HG03432 (cell line): Measurements from ENCODE around the gene MSH4.
"Not testable (repeated sequence)": the region's sequence is repeated elsewhere in the genome, so short reads cannot be mapped to it uniquely, and the experiment has no call there.

Experiments used
- ATAC-seq: cut with Tn5 transposase; IDR thresholded peaks from one replicate; pipeline ENCODE4 v1.9.1; 2021; ENCODE audit warnings: mild to moderate bottlenecking, moderate library complexity; ENCODE audit not compliant: unreplicated experiment

The MSH4 gene

DNA sequence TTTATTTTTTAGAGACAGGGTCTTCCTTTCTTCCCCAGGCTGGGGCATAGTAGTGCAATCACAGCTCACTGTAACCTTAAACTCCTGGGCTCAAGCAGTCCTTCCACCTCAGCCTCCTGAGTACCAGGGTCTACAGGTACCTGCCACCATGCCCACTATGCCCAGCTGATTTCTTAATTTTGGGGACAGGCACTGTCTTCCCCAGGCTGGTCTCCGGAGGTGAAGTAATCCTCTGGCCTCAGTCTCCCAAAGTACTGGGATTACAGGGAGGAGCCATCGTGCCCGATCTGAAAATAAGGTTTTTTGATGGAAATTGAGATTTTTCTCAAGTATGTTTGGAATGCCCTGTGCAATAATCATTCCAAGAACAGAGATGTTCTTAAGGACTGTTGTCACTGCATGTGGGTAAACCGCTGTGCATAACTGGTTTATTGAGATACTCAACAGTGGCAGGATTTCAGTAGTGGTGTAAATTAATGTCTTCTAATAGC lies 934 bp upstream of the MSH4 start:
- peak; percentile 15 for ATAC-seq

DNA sequence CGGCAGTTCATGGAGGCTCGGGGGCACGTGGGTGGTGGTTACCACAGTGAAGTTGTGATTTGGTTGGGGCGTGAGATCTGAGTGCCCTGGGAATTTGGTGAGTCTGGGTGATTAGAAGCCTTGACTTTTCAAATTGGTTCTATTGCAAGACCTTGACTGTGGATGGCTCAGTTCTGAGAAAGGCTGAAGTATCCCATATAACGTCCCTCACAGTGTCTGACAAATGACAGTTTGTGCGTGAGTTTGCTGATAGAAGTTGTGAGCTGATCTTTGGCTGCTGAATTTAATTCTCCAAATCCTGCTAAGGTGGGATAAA lies 549 bp downstream of the MSH4 start:
- ATAC-seq = no peak

DNA sequence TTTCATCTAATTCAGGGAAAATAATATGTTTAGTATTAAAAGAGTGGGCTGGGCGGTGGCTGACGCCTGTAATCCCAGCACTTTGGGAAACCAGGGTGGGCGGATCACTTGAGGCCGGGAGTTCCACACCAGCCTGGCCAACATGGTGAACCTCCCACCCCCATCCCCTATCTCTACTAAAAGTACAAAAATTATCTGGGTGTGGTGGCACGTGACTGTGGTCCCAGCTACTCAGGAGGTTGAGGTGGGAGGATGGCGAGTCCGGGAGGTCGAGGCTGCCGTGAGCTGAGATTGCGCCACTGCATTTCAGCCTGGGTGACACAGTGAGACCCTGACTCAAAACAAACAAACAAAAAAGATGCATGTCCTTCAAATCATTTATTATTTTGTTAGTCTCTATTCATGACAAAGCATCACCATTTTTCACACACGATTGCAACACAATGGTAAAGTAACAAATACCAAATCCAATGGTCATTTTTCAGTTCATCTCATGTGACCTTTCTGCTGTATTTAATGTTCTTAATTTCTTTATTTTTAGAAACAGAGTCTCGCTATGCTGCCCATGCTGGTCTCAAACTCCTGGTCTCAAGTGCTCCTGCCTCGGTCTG lies 1.0 kb downstream of the MSH4 start:
- ATAC-seq = no peak

DNA sequence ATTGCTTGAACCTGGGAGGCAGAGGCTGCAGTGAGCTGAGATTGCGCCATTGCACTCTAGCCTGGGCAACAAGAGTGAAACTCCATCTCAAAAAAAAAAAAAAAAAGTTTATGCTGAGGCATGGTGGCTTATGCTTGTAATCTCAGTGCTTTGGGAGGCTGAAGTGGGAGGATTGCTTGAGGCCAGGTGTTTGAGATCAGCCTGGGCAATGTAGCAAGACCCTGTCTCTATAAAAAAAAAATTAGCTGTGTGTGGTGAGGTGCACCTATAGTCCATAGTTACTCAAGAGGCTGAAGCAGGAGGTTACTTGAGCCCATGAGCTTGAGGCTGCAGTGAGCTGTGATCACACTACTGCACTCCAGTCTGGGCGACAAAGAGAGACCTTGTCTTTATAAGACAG lies 4.8 kb downstream of the MSH4 start:
- not testable (repeated sequence) for ATAC-seq

DNA sequence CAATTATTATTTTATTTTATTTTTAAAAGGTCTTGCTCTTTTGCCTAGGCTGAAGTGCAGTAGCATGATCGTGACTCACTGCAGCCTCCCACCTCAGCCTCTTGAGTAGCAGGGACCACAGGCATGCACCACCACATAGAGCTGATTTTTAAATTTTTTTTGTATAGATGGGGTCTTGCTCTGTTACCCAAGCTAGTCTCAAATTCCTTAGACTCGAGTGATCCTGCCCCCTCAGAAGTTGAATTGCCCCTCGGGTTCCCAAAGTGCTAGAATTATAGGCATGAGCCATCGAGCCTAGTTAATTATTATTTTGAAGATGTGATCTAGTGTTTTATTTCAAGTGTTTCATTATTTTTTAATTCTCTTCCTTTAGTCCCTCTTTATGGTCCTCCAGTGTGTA lies 12.2 kb downstream of the MSH4 start:
- ATAC-seq = no peak

DNA sequence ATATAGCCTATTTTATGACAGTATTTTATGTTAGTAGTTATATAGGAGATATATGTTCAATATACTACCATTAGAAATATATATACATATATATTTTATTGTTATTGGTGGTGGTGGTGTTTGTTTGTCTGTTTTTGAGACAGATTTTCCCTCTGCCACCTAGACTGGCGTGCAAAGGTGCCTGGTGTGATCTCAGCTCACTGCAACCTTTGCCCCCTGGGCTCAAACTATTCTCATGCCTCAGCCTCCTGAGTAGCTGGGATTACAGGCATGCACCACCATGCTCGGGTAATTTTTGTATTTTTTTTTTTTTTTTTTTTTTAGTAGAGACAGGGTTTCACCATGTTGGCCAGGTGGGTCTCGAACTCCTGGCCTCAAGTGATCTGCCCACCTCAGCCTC lies 13.4 kb downstream of the MSH4 start:
- ATAC-seq = not testable (repeated sequence)

DNA sequence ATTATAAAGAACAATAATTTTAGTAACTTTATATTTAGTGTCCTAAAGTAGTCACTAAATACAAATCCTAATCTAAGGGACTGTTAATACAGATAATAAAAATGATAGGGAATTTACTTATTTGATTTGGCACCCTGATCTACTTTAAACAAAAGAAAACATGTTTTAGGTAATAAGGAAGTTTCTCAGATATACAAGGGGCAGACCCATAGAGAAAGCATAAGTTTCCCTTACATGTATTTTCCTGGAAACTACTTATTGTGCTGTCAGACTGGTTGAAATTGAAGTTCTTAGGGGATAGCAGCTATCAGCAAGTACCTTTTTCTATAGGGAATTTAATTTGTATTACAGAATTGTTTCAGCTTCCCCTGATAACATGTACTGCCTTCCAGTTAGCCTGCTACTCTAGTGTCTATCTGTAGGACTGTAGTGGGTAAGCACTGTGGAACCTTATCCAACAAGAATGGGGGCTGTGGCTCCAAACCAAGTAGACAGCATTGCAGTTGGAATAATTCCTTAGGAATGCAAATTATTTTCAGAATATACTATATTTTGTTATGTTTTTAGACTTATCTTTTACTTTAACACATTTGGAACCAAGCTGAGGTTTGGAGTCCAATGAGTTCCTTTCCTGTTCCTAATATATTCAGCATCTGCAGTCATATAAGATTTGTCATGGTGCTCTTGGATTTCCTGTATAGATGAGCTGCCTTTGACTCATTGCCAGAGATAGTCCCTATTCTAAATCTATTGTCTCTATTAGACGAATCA lies 14.7 kb downstream of the MSH4 start:
- no peak for ATAC-seq

DNA sequence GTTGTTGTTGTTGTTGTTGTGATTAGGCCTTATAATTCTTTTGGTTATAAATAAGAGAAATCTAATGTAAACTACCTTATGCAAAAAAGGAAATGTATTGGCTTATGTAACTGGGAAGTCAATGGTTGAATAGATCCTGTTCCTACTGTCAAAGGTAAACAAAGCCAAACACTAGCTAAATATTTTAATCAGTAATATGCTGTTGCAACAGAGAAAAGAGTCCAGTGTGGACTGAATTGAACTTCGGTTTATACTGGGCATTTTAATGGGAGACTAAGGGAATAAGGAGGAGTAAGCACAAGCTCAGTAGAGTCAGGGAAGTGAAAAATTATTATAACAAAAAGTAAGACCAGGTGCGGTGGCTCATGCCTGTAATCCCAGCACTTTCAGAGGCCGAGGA lies 15.4 kb downstream of the MSH4 start:
- no peak for ATAC-seq

DNA sequence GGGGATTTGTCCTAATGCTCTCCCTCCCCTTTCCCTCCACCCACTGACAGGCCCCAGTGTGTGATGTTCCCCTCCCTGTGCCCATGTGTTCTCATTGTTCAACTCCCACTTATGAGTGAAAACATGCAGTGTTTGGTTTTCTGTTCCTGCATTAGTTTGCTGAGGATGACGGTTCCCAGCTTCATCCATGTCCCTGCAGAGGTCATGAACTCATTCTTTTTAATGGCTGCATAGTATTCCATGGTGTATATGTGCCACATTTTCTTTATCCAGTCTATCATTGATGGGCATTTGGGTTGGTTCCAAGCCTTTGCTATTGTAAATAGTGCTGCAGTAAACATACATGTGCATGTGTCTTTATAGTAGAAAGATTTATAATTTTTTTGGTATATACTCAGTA lies 26.9 kb downstream of the MSH4 start:
- ATAC-seq = not testable (repeated sequence)

DNA sequence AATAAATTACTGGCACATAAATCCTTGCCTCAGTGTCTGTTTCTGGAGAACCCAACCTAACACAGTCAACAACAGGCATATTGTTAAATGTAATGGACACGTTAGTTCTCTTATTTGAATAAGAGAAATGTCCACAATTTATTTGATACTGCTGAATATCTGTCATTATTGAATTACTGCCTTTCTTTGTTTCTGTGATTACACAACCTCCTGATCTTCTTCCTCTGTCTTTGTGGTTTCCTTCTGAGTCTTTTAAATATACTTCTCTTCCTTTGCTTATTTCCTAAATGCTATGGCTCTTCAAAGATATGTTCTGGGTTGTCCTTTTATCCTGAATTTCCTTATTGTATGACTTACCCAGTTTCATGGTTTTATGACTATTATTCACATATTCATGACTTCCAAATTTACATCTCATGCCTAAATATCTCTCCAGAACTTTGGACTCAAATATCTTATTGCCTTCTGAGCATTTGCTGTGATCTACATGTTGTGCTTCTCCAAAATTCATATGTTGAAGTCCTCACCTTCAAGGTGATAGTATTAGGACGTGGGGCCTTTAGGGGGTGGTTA lies 39.9 kb downstream of the MSH4 start:
- no peak for ATAC-seq

DNA sequence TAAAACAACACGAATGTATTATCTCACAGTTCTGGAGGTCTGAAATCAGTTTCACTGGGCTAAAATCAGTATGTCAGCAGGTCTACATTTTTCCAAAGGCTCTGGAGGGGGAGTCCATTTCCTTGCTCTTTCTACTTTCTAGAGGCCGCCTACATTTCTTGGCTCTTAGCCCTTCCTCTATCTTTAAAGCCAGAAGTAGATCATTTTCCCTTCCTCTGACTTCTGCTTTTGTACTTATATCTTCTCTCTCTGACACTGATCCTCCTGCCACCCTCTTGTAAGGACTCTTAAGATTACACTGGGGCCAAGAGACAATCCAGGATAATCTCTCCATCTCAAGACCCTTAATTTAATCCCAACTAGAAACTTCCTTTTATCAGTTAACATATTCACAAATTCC lies 41.4 kb downstream of the MSH4 start:
- ATAC-seq = no peak

DNA sequence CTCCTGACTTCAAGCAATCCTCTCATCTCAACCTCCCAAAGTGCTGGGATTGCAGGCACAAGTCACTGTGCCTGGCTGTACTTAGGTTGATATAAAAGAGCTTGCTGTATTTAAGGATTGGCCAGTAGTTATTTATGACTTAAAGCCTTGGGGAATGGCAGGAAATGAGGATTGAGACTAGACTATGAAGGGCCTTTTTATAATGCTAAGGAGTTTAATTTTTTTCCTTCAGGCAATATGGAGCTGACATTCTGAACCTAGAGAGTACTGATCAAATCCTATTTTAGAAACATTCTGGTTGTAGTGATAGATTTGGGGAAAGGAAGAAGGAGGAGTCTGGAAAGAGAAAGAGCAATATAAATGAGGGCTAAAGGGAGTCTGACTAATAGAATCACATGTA lies 44.7 kb downstream of the MSH4 start:
- ATAC-seq = no peak

DNA sequence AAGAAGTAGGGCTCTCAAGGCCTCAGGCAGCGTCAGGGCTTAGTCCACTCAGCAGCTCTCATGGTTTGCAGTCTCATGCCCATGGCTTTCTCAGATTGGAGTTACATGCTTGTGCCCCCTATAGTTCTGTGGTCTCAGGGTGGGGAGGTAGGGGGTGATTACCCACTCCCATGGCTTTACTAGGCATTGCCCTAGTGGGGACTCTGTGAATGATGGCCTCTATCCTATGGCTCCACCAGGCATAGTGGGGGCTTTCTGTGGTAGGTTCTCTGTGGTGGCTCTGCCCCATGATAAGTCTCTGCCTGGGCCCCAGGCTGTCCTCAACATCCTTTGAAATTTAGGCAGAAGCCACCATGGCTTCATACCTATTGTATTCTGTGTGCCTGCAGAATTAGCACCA lies 48.9 kb downstream of the MSH4 start:
- no peak for ATAC-seq

DNA sequence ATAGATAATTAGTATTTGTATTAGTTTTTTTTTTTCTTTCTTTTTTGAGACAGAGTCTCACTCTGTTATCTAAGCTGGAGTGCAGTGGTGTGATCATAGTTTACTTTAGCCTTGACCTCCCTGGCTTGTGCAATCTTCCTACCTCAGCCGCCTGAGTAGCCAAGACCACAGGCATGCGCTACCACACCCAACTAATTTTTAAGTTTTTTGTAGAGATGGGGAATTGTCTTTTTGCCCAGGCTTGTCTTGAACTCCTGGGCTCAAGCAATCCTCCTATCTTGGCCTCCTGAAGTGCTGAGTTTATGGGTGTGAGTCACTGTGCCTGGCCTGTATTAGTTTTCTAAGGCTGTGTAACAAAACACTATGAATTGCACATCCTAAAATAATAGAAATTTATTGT lies 58.3 kb downstream of the MSH4 start:
- no peak for ATAC-seq

DNA sequence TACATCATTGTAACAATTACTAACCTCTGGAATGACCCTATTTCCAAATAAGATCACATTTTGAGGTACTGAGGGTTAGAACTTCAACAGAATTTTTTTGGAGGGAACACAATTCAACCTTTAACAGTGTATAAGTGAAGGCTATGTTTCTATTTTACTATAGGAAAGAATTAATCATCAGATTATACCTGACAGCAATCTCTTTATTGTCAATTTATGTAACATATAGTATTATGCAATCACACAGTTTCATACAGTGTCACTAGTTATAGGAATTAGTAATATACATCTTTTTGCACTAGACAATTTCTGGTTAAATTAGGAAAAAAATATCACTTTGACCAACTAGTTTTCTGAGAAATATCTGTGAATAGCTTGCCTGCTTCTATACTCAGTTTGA lies 59.1 kb downstream of the MSH4 start:
- no peak for ATAC-seq

DNA sequence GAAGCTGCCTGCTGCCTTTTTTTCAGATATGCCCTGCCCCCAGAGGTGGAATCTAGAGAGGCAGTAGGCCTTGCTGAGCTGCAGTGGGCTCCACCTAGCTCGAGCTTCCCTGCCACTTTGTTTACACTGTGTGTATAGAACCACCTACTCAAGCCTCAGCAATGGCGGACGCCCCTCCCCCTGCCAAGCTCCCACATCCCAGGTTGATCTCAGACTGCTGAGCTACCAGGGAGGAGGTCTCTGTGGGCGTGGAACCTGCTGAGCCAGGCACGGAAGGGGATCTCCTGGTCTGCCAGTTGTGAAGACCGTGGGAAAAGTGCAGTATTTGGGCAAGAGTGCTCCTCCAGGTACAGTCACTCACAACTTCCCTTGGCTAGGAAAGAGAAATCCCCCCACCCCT lies 65.1 kb downstream of the MSH4 start:
- ATAC-seq = no peak

DNA sequence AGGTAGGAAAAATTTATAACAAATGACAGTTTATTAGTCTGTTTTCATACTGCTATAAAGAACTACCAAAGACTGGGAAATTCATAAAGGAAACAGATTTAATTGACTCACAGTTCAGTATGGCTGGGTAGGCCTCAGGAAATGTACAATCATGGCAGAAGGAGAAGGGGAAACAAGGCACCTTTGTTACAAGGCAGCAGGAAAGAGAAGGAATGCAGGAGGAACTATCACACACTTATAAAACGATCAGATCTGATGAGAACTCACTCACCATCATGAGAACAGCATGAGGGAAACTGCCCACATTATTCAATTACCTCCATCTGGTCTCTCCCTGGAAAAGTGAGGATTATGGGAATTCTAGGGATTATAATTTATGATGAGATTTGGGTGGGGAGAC lies 74.3 kb downstream of the MSH4 start:
- no peak for ATAC-seq

DNA sequence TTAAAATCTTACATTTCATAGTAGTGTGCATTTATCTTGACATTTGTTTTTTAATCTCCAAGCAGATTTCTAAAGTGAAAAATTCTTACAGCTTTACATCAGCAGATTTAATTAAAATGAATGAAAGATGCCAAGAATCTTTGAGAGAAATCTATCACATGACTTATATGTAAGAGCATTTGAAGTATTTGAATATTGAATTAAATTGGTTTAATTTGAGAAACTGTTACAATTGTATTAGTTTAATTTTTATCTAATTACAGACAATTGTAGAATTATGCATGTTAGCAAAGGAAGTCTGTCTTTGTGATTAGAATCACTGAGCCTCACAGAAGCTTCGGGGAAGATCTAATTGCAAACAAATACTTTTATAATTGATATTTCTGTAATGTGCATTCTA lies 83.3 kb downstream of the MSH4 start:
- no peak for ATAC-seq

DNA sequence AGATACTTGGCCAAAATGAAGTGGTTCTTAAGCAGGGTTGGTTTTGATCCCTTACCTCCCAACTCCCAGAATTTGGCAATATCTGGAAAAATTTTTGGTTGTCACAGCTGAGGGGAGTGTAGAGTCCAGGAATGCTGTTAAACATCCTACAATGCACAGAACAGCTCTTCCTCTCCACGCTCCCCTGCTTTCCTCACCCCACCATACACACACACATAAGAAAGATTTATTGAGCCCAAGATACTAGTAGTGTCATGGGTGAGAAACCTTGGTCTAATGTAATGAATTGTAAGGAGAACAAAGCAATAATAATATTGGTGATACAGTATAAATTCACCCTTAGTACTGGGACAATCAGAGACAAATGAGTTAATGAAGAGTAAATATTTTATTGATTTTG lies 87.8 kb downstream of the MSH4 start:
- no peak for ATAC-seq

DNA sequence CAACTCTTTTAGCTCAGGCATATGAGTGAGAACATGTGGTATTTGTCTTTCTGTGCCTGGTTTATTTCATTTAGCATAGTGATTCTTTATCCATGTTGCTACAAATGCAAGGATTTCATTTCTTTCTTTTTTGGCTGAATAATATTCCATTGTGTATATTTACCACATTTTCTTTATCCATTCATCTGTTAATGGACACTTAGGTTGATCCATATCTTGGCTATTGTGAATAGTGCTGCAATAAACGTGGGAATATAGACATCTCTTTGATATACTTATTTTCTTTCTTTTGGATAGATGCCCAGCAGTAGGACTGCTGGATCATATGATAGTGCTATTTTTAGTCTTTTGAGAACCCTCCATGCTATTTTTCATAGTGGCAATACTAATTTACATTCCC lies 104.7 kb downstream of the MSH4 start:
- no peak for ATAC-seq

DNA sequence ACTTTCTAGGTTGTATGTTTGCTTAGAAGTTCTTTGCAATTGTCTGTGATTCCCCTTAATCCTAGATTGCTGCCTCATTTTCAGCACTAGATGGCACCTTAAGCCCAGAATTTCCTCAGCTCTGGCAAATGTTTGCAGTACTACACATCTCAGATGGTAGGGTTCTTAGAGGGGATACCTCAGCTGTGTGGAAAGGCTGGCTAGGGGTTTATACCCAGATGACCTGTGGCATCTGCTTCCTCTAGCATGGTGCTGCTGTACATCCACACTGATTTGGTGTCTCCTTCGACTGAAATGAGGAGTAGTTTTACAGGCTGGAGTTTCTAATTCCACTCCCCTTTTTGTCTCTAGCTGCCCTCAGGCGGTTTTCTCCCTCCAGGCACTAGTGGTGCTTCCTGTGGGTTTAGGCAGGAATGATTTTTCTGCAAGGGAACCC lies 112.1 kb downstream of the MSH4 start:
- ATAC-seq = peak; percentile 84

DNA sequence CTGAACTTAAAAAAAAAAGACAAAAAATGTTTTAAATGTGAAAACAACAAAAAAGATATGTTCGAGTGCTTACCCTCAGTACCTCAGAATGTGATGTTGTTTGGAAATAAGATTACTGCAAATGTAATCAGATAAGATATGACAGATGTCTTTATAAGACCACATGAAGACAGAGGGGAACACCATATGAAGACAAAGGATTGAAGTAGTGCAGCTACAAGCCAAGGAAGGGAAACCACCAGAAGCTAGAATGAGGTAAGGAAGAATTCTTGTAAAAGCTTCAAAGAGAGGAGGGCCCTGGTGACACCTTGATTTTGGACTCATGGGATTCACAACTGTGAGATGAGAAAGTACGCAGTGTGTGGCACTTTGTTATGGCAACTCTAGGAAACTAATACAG lies 120.2 kb downstream of the MSH4 start:
- ATAC-seq = no peak
